B cell (primary cell): Measurements from ENCODE around the gene IPCEF1. TPM values are rescaled to one million over a fixed set of nuclear protein-coding genes. Genes with fewer than 3 reads are reported as not detected.

Source experiments
- ATAC-seq: fragments of 200-7000 bp; cut with Tn5 transposase; one replicate; pipeline ENCODE4 v1.10.0; 2021; ENCODE audit warnings: low read depth, mild to moderate bottlenecking, moderate number of reproducible peaks, moderate library complexity
- CTCF ChIA-PET: fragments of 350-600 bp; sonication (Branson Sonifier 250); formaldehyde crosslinking; loops from one replicate; lab custom pipeline; 2021; ENCODE audit warnings: antibody characterized with exemption, inconsistent platforms; lab: Charles Lee
- POLR2A ChIA-PET: fragments of 350-600 bp; sonication (Branson Sonifier 250); formaldehyde crosslinking; loops from one replicate; lab custom pipeline; 2021; ENCODE audit warnings: antibody characterized with exemption; lab: Charles Lee
- DNase-seq: peaks from one replicate; pipeline ENCODE4 v3.0.0; 2013
- H2AFZ ChIP-seq: 2 replicates; pipeline ENCODE4 v1.6.1; 2012; ENCODE audit warnings: mild to moderate bottlenecking, low read depth, low read length; ENCODE audit not compliant: insufficient read depth, poor library complexity, severe bottlenecking
- H3K27ac ChIP-seq, 2 donors: 1 replicate in 1 of 2; 2 replicates in 1 of 2; pipeline ENCODE4 v1.5.1; 2012 to 2013; ENCODE audit warnings: low read length in 2 of 2, mild to moderate bottlenecking in 2 of 2, moderate library complexity in 1 of 2
- H3K27me3 ChIP-seq, 4 experiments: fragments of 200-600 bp in 1 of 4; sonication (generic) in 1 of 4; replicated peaks in 1 of 4; 1 replicate in 2 of 4; 2 replicates in 2 of 4; pipeline versions ENCODE4 v1.6.1 to v1.7.0; 2013 to 2016; ENCODE audit warnings: low read length in 3 of 4, mild to moderate bottlenecking in 2 of 4, mixed read lengths in 1 of 4, moderate library complexity in 1 of 4; ENCODE audit not compliant: insufficient read depth in 4 of 4, control insufficient read depth in 3 of 4; ENCODE audit errors: control extremely low read depth in 1 of 4
- H3K36me3 ChIP-seq, 2 experiments: replicated peaks in 1 of 2; 1 replicate in 1 of 2; 2 replicates in 1 of 2; pipeline versions ENCODE4 v1.6.1 to v1.7.1; 2013; ENCODE audit warnings: low read length in 1 of 2; ENCODE audit not compliant: insufficient read depth in 2 of 2, control insufficient read depth in 1 of 2; ENCODE audit errors: control extremely low read depth in 1 of 2, extremely low read depth in 1 of 2
- H3K4me1 ChIP-seq, 2 donors: fragments of 200-600 bp in 1 of 2; sonication (generic) in 1 of 2; 1 replicate in 1 of 2; 2 replicates in 1 of 2; pipeline versions ENCODE4 v1.5.1 to v1.6.1; 2013 to 2017; ENCODE audit warnings: low read length in 2 of 2; ENCODE audit not compliant: control insufficient read depth in 2 of 2, insufficient read depth in 2 of 2
- H3K4me2 ChIP-seq: replicated peaks from 2 replicates; pipeline ENCODE3; 2012; ENCODE audit warnings: mild to moderate bottlenecking, low read depth, low read length; ENCODE audit not compliant: poor library complexity, severe bottlenecking
- H3K4me3 ChIP-seq, 5 experiments: fragments of 200-600 bp in 1 of 5; sonication (generic) in 1 of 5; 1 replicate in 3 of 5; 2 replicates in 2 of 5; pipeline versions ENCODE4 v1.5.1 to v1.7.0; 2011 to 2016; ENCODE audit warnings: low read length in 4 of 5, mild to moderate bottlenecking in 4 of 5, low read depth in 2 of 5, control low read depth in 1 of 5, moderate library complexity in 1 of 5; ENCODE audit not compliant: insufficient read depth in 1 of 5; ENCODE audit errors: control extremely low read depth in 1 of 5, extremely low read depth in 1 of 5
- H3K79me2 ChIP-seq: fragments of 200-600 bp; sonication (generic); one replicate; pipeline ENCODE4 v1.6.0; 2016; ENCODE audit warnings: low read length; ENCODE audit not compliant: control insufficient read depth, insufficient read depth
- H3K9ac ChIP-seq: fragments of 200-600 bp; sonication (generic); 2 replicates; pipeline ENCODE4 v1.6.1; 2017; ENCODE audit warnings: mild to moderate bottlenecking, low read length, moderate library complexity
- H3K9me3 ChIP-seq, 3 donors: one replicate each; pipeline versions ENCODE4 v1.6.1 to v1.7.1; 2013; ENCODE audit warnings: low read length in 2 of 3; ENCODE audit not compliant: control insufficient read depth in 2 of 3, insufficient read depth in 1 of 3; ENCODE audit errors: control extremely low read depth in 1 of 3
- H4K20me1 ChIP-seq: 2 replicates; pipeline ENCODE4 v1.6.0; 2012; ENCODE audit warnings: mild to moderate bottlenecking, low read length; ENCODE audit not compliant: insufficient read depth, control insufficient read depth, poor library complexity, severe bottlenecking
- H3K27ac Mint-ChIP-seq: one replicate; pipeline ENCODE4 v1.8.0; 2021; ENCODE audit warnings: mixed read lengths
- H3K27me3 Mint-ChIP-seq: one replicate; pipeline ENCODE4 v1.8.0; 2021; ENCODE audit warnings: mixed read lengths
- H3K4me1 Mint-ChIP-seq: one replicate; pipeline ENCODE4 v1.8.0; 2021; ENCODE audit warnings: mixed read lengths
- H3K4me3 Mint-ChIP-seq: one replicate; pipeline ENCODE4 v1.8.0; 2021; ENCODE audit warnings: mixed read lengths
- H3K9me3 Mint-ChIP-seq: one replicate; pipeline ENCODE4 v1.8.0; 2022; ENCODE audit warnings: mixed read lengths; ENCODE audit not compliant: insufficient read depth
- EZH2 ChIP-seq: IDR thresholded peaks from 2 replicates; pipeline ENCODE4 v1.6.1; 2012; ENCODE audit warnings: borderline replicate concordance, low read depth, mild to moderate bottlenecking, moderate library complexity, low read length; ENCODE audit not compliant: insufficient read depth, poor library complexity, severe bottlenecking
- WGBS: methylation state at CpG from one replicate; pipeline ENCODE4 v1.1.5; 2013; ENCODE audit warnings: missing lambda C conversion rate; ENCODE audit not compliant: insufficient coverage; 5-methylcytosine and 5-hydroxymethylcytosine counted together
- intact Hi-C: fragments of 100-400 bp; cut with micrococcal nuclease; formaldehyde crosslinking; loops from one replicate; pipeline ENCODE4 v1.10.0; 2022
- polyA plus RNA-seq: library from polyadenylated mRNA; depleted of rRNA; stranded (reverse); fragments of >200 nt; gene quantifications from 2 replicates; pipeline ENCODE4 v1.2.3, GENCODE V29; 2012
- total RNA-seq, 2 donors: library from RNA; stranded (reverse); fragments of 120-200 nt in 1 of 2; gene quantifications; 1 replicate in 1 of 2; 2 replicates in 1 of 2; pipeline versions ENCODE4 v1.2.3 to v1.2.4, GENCODE V29; 2013 to 2022
- TF ChIP-seq, protein P1 (sequence below): fragments of 200-600 bp; IDR thresholded peaks from one replicate; pipeline ENCODE4 v1.8.0; 2022; ENCODE audit warnings: antibody characterized with exemption, mild to moderate bottlenecking

Gene IPCEF1
- total and polyA plus RNA-seq, 2 donors (not counting 1 experiment from before 2014, with no cell fraction given) = 0.22 to 0.94 TPM

DNA sequence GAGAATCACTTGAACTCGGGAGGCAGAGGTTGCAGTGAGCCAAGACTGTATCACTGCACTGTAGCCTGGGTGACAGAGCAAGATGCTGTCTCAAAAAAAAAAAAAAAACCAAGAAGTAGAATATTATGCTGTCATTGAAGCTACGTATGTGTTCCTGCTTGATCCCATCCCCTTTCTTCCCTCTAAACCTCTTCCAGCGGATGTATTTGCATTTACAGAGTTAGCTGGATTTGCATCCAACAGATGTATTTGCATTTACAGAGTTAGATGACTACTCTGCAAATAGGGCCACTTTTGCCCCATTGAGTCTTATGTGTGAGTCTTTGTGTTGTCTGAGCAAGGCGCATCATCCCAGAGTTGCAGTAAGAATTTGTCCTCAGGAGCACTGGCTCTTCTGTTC lies 24.9 kb upstream of the IPCEF1 start:
- no CpG with 5 or more reads among the region's 4 CpGs for WGBS
- no peak overlapping the region for H3K4me3 ChIP-seq

DNA sequence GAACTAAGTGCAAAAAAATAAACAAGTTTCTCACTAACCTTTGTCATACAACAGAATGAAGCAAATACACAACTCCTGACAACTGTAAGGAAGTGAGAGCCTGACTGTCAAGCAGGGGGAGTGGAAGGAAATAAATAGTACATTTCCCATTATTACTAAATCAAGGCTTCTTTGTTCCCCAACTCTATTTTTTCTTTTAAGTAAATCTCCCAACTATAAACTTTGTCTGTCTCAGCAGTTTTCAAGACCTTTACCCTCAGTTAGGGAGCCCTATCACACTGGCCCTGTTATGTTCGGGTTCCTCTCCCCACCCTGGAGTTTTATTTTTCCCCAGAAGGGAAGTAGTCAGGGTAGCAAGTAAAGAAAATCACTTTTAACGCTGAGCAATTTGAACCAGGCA lies 24.1 kb upstream of the IPCEF1 start:
- peaks cover 3% of the 10 kb centered on the region for H3K27me3 Mint-ChIP-seq

More for the DNA sequence above, 24.9 kb upstream of the IPCEF1 start:
- Mint-ChIP-seq H3K9me3 (no peaks in the 10 kb centered on the region), H3K4me3 (no peak overlapping the region), H3K27ac (no peak overlapping the region), H3K27me3 (peaks cover 3% of the 10 kb centered on the region), H3K4me1 (no peaks in the 10 kb centered on the region)
- ATAC-seq (no peak), DNase-seq (no peak)
- Histone ChIP-seq H3K4me2 (no peak overlapping the region), H4K20me1 (no peaks in the 10 kb centered on the region), H3K4me1 (no peaks in the 10 kb centered on the region), H3K36me3 (no peaks in the 10 kb centered on the region), H2AFZ (no peak overlapping the region), H3K79me2 (no peaks in the 10 kb centered on the region), H3K9me3 (peaks cover 0 to 4% (median 0%) of the 10 kb centered on the region in 3 donors), H3K27me3 (no peaks in the 10 kb centered on the region), H3K9ac (no peak overlapping the region), H3K27ac (no peak overlapping the region)
- TF ChIP-seq, protein P1, sequence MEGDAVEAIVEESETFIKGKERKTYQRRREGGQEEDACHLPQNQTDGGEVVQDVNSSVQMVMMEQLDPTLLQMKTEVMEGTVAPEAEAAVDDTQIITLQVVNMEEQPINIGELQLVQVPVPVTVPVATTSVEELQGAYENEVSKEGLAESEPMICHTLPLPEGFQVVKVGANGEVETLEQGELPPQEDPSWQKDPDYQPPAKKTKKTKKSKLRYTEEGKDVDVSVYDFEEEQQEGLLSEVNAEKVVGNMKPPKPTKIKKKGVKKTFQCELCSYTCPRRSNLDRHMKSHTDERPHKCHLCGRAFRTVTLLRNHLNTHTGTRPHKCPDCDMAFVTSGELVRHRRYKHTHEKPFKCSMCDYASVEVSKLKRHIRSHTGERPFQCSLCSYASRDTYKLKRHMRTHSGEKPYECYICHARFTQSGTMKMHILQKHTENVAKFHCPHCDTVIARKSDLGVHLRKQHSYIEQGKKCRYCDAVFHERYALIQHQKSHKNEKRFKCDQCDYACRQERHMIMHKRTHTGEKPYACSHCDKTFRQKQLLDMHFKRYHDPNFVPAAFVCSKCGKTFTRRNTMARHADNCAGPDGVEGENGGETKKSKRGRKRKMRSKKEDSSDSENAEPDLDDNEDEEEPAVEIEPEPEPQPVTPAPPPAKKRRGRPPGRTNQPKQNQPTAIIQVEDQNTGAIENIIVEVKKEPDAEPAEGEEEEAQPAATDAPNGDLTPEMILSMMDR = no peak
- no peak for TF ChIP-seq EZH2
- POLR2A ChIA-PET = no interaction called here
- CTCF ChIA-PET = no interaction called here
- intact Hi-C loops = no loop called here

More for the DNA sequence above, 24.1 kb upstream of the IPCEF1 start:
- no CpG with 5 or more reads among the region's 2 CpGs for WGBS
- DNase-seq = no peak
- no peak overlapping the region for H2AFZ ChIP-seq
- Mint-ChIP-seq H3K4me1 (no peaks in the 10 kb centered on the region), H3K4me3 (no peak overlapping the region), H3K27ac (no peak overlapping the region), H3K9me3 (no peaks in the 10 kb centered on the region)
- no peaks in the 10 kb centered on the region for H4K20me1 ChIP-seq
- H3K9me3 ChIP-seq = peaks cover 0 to 4% (median 0%) of the 10 kb centered on the region in 3 donors
- H3K9ac ChIP-seq = no peak overlapping the region
- no peak overlapping the region for H3K27ac ChIP-seq
- ChIA-PET POLR2A (no interaction called here), CTCF (no interaction called here)
- no peak overlapping the region for H3K4me3 ChIP-seq
- no peaks in the 10 kb centered on the region for H3K36me3 ChIP-seq
- H3K4me1 ChIP-seq = no peaks in the 10 kb centered on the region
- TF ChIP-seq EZH2 = no peak
- TF ChIP-seq, protein P1 = no peak
- H3K79me2 ChIP-seq = no peaks in the 10 kb centered on the region
- intact Hi-C loops = no loop called here
- no peak for ATAC-seq
- H3K27me3 ChIP-seq = no peaks in the 10 kb centered on the region
- H3K4me2 ChIP-seq = no peak overlapping the region
